ENCODE results near the gene SLC6A4. TPM values are rescaled to one million over a fixed set of nuclear protein-coding genes. Genes with fewer than 3 reads are reported as not detected.

SLC6A4 gene
- total and polyA plus RNA-seq, 8 donors = 0.18 to 0.55 TPM; not detected in 6

DNA sequence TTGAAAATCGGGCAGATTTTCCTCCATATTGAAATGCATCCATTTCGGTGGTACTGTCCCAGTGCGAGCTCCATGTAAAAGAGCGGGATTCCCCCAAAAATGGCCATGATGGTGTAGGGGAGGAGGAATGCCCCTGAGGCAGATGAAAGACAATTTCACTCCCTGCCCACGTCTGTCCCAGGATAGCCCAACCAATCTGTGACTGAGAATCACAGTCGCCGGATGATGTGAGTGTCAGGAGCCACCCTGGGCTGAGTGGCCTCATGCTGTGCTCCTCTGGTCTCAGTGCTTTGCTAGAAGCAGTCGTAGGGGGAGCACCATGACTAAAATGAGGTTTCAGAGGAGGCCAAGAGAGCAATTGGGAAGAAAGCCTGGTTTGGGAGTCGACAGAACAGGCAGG is 16.7 kb downstream of the SLC6A4 start:
- no peaks in the 10 kb centered on the region for H3K27me3 ChIP-seq
- H3K4me3 ChIP-seq = no peak overlapping the region
- TF ChIP-seq EP300 (IDR thresholded peaks at IDR 0.05) = no peak
- no peak for TF ChIP-seq POLR2AphosphoS5 (IDR thresholded peaks at IDR 0.05)
- TF ChIP-seq, protein P1, sequence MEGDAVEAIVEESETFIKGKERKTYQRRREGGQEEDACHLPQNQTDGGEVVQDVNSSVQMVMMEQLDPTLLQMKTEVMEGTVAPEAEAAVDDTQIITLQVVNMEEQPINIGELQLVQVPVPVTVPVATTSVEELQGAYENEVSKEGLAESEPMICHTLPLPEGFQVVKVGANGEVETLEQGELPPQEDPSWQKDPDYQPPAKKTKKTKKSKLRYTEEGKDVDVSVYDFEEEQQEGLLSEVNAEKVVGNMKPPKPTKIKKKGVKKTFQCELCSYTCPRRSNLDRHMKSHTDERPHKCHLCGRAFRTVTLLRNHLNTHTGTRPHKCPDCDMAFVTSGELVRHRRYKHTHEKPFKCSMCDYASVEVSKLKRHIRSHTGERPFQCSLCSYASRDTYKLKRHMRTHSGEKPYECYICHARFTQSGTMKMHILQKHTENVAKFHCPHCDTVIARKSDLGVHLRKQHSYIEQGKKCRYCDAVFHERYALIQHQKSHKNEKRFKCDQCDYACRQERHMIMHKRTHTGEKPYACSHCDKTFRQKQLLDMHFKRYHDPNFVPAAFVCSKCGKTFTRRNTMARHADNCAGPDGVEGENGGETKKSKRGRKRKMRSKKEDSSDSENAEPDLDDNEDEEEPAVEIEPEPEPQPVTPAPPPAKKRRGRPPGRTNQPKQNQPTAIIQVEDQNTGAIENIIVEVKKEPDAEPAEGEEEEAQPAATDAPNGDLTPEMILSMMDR (IDR thresholded peaks at IDR 0.05) = no peak
- TF ChIP-seq POLR2A (IDR thresholded peaks at IDR 0.05) = no peak
- no peaks in the 10 kb centered on the region for H3K9me3 ChIP-seq
- no peak for DNase-seq
- H3K4me1 ChIP-seq = no peaks in the 10 kb centered on the region
- 76 to 87% (median 83%) methylated on average over 9 of the region's 9 CpGs for WGBS, 5 donors
- no peak overlapping the region for H3K27ac ChIP-seq
- H3K36me3 ChIP-seq = no peaks in the 10 kb centered on the region
- intact Hi-C loops (cut with DNase I; ENCODE audit: low total_unique reads) = no loop called here

DNA sequence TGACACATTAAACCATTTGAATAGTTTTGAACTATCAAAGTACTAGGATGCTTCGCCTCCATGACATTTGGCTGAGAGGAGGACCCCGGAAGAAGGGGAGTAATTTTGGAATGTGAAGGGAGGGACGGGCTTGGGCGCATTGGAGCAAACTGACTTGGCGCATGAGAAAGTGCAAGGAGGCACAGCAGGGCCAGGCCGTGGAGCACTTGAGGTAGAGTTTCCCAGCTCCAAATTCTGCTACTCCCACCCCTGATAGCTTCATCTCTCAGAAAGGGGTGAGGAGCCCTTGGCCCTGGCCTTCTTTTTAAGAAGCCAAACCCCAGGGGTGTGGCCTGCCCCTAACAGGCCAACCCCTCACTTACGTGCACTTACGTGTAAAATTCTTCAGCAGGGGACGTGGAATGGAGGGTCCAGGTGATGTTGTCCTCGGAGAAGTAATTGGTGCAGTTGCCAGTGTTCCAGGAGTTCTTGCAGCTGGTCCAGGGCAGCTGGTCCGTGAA is 17.7 kb downstream of the SLC6A4 start:
- no peak overlapping the region for H3K27ac ChIP-seq
- H3K27me3 ChIP-seq = no peaks in the 10 kb centered on the region
- no peak overlapping the region for H3K4me3 ChIP-seq
- TF ChIP-seq, protein P1 (IDR thresholded peaks at IDR 0.05) = no peak
- TF ChIP-seq POLR2AphosphoS5 (IDR thresholded peaks at IDR 0.05) (no peak), EP300 (IDR thresholded peaks at IDR 0.05) (no peak), POLR2A (IDR thresholded peaks at IDR 0.05) (no peak)
- intact Hi-C loops (cut with DNase I; ENCODE audit: low total_unique reads) = no loop called here
- H3K36me3 ChIP-seq = no peaks in the 10 kb centered on the region
- 94 to 96% (median 94%) methylated on average over 11 of the region's 11 CpGs for WGBS, 5 donors
- DNase-seq = no peak
- no peaks in the 10 kb centered on the region for H3K4me1 ChIP-seq
- no peaks in the 10 kb centered on the region for H3K9me3 ChIP-seq

DNA sequence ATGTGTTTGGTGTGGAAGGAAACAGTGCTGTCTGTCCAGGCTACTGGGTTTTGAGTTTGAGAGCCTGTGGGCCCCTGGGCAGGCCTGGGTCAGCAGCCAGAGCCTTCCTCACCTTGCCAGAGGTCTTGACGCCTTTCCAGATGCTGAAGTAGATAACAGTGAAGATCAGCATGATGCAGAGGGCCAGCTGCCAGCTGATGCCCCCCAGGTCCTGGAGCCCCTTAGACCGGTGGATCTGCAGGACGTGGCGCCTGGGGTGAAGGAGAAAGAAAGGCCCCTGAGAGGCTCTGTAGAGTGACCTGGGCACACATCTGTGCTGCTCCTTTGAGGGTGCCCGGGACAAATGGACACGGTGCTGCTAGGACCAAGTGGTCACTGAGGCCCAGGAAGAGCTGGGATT is 18.4 kb downstream of the SLC6A4 start:
- H3K27ac ChIP-seq = no peak overlapping the region
- intact Hi-C loops (cut with DNase I; ENCODE audit: low total_unique reads) = no loop called here
- TF ChIP-seq POLR2A (IDR thresholded peaks at IDR 0.05) (no peak), POLR2AphosphoS5 (IDR thresholded peaks at IDR 0.05) (no peak), EP300 (IDR thresholded peaks at IDR 0.05) (no peak)
- TF ChIP-seq, protein P1 (IDR thresholded peaks at IDR 0.05) = no peak
- no peaks in the 10 kb centered on the region for H3K27me3 ChIP-seq
- no peaks in the 10 kb centered on the region for H3K36me3 ChIP-seq
- no peaks in the 10 kb centered on the region for H3K9me3 ChIP-seq
- no peaks in the 10 kb centered on the region for H3K4me1 ChIP-seq
- 88 to 100% (median 91%) methylated on average over 3 to 6 of the region's 6 CpGs for WGBS, 5 donors
- DNase-seq = no peak
- no peak overlapping the region for H3K4me3 ChIP-seq

DNA sequence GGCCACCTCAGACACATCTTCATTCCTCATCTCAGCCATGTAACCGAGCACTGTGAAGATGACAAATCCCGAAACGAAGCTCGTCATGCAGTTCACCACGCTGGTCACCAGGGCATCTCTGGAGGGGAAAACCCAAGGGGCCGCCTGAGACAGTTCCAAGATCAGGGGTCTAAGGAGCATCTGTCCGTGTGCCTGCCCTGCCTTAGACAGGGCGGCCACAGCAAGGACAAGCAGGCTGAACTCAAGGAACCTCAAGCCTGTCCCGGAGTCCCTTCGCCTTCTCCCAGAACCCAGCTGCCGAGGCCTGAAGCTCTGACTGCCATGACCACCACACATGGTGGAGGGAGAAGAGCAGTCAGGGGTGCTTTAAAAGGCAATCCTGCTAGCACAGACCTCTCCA is 22.7 kb downstream of the SLC6A4 start:
- Histone ChIP-seq H3K4me3 (no peak overlapping the region), H3K36me3 (no peaks in the 10 kb centered on the region), H3K27ac (no peak overlapping the region), H3K27me3 (peaks cover 0 to 11% (median 0%) of the 10 kb centered on the region in 3 donors), H3K4me1 (no peaks in the 10 kb centered on the region), H3K9me3 (no peaks in the 10 kb centered on the region)
- 83 to 89% (median 86%) methylated on average over 7 to 11 of the region's 11 CpGs for WGBS, 5 donors
- intact Hi-C loops (cut with DNase I; ENCODE audit: low total_unique reads) = no loop called here
- DNase-seq = no peak
- no peak for TF ChIP-seq POLR2A (IDR thresholded peaks at IDR 0.05)
- TF ChIP-seq EP300 (IDR thresholded peaks at IDR 0.05) = no peak
- no peak for TF ChIP-seq POLR2AphosphoS5 (IDR thresholded peaks at IDR 0.05)
- TF ChIP-seq, protein P1 (IDR thresholded peaks at IDR 0.05) = no peak

All from stomach (tissue), 9 donors.